ENCODE measurements around the gene RASSF8.
"Not testable (repeated sequence)": the region's sequence is repeated elsewhere in the genome, so short reads cannot be mapped to it uniquely, and the experiment has no call there.

RASSF8 gene

DNA sequence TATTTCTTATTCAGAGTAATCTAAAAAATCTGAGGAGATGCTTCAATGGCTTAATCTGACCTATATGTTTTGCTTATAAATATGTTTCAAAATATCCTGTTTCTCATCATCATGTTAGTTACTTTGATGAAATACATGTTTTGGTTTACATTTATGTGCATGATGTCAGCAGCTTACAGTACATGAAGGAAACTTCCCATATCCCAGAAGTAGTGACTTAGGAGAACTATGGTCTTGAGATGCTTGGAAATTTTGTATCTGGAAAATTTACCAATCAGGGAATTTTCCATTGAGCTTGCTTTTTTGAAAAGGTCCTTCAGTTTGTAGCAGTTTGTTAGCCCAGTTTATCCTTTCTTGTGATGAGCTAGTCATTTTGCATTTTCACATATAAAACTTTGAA, 73.3 kb downstream of the RASSF8 start:
- no peak for DNase-seq

DNA sequence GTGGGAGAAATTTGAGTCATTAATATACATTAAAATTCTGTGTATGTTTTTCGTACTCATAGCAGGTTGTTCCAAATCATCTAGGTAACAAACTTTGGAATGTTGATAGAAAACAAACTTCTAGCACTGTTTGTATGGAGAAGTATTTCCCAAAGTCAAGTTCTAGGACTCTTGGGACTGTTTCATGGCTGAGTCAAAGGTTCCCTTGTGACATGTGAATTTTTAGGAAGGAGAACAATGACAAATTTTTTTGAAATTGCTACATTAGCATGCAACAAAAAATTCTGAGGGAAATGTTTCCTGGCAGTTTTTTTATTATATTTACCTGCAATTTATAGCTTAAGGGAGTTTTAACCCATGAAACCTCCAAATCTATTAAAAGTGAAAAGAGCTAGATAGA, 73.8 kb downstream of the RASSF8 start:
- DNase-seq, result no peak

DNA sequence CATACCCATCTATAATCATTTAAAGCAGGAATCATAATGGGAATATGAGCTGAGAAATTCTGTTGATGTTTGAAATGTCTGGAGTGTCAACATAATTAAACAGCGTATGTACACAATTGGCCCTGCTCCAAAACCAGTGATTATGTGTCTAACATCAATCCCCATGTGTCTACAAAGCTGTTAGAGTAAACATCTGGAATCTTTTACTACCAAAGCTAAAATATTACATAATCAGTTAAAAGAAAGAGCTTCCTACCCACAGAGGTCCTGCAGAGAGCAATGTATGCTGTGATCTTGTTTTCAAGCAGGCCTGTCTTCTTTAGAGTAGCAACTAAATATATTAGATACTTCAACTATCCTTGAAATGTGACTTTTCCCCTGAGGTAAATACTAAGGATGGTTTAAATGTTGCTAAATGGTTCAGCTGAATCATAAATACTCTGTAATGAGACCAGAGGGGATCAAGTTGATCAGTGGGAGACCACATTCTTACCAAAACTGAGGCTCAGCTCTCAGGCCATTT, 74.3 kb downstream of the RASSF8 start:
- no peak for DNase-seq

DNA sequence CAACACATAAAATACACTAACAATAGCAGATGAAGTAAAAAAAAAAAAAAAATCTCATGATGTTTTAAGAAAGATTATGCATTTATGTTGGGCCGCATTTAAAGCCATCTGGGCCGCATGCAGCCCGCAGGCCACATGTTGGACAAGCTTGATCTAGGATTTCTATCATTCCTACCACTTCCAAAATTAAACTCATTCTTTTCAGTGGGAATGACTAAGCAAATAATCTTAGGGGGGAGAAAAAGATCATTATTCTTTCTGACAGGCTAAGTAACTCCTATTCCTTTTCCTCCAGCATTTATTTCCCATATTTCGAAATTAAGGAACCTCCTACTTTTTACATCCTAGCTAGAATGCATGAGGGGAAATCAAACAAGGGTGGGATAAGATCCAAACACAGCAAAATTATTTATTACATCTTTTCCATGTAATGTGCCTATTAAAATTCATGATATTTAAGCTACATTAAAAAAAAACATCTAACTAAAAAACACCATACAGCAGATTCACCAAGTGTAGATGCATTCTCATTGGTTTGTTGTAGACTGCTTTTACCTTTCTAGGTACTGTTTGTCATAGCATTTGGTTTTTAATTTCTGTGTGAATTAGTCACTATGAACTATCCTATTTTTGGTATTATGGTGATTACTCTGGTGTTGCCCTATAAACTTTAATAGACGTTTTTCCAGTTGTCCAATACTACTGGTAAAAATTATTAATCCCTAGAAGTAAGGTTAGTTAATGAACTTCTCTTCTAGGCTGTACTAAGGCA, 76.1 kb downstream of the RASSF8 start:
- no peak for DNase-seq

DNA sequence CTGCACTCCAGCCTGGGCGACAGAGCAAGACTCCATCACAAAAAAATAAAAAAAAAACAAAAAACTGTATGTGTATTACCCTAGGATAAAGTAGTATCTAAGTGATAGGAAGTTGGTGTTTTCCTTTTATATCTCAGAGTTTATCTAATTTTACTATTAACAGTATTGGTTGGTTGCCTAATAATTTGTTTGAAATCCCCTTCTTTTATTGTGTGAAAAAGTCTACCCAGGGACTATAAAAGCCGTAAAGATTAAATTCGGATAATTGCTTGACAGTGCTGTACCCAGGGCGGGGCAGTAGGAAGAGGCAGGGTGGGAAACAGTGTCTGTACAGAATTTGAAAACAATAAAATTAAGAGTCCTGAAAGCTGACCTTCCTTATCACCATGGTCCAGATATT, 78.4 kb downstream of the RASSF8 start:
- no peak for DNase-seq

DNA sequence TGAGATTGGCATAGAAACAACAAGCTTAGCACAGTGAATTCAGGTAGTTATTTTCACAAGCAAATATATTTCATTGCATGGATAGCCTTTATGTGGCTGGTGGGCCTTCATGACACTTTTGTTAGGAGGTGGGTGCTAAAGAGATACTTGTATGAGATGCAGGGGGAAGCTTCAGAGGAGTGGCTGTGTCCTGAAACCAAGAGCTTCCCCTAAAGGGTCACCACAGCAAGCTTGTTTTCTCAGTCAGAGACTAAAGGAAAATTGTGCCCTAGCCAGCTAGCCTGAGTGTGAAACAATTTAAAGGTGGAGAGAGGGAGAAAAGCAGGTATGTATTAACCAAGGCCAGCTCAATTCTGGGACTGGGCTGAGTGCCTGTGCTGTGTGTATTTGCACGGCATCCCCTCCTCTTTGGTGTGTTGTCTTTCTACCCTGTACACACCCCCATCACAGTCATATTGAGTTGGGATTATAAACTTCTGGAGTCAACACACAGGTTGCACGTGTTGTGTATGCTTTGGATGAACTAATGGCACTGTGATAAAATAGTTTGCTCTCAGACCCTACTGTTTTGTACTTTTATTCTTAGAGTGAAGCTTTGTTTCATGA, 79.2 kb downstream of the RASSF8 start:
- no peak for DNase-seq

DNA sequence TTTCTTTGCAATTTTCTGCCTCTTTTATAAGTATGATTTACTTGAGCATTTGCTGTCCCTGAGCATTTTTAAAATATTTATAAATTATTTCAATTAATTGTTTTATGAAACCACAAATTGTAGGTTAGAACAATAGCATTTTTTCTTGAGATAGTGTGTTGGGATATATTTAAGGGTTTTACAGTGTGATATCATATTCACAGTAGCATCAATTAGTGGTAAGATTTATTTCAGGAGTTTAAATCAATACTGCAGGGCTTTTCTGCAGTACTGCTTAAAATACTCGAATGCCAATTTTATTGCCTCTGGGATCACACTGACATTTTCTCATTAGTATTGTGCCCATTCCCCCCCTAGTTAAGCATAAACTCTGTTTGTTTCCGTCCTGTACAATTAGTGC, 84.2 kb downstream of the RASSF8 start:
- no peak for DNase-seq

DNA sequence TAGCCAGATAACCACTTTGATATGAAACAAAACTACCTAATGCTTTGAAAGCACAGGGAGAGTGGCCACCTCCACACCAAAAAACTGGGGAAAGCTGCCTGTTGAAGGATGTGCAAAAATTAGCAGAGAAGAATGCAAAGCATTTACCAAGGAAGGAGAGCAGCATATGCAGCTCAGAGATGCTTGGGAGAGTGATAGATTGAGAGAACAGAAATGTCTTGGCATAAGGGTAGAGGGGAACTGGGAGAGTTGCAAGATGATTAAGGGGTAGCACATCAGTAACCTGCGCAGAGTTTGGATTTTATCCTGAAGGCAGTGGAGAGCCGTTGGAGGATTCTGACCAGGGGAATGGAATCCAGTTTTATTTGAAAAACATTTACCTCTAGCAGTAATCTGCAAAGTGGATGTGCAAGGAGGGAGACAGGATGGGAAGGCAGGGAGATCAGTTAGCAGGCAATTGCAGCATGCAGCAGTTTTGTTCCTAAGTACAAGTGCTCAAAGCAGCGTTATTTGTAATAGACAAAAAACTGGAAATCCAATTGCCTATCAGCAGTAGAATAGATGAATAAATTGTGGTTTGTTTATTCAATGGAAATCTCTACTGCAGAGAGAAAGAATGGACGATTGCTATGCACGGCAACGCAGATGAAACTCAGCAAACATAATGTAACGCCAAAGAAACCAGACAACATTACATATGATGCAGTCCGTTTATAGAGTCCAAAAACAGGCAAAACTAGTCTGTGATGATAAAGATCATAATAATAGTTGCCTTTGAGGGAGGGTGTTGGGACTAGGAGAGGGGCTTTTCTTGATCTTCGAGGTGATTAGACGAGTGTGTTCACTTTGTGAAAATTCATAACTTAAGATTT, 84.9 kb downstream of the RASSF8 start:
- DNase-seq, result no peak

DNA sequence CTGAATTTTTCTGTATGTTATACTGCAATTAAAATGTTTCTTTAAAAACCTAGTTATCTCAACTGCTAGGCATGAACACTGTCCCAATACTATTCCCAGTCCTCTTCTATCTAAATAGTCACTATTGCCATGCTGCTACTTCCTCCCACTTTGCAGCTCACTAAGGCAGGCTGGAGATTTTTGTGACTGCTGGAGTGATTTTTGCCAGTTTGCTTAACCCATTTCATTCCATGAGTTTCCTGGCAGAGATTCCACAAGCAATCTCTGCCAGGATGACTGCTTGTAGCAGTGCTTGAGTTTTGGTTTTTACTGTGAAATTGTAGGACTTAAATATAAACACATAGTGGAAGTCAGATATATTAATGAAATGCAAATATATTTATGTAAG, 85.5 kb downstream of the RASSF8 start:
- DNase-seq, result no peak

DNA sequence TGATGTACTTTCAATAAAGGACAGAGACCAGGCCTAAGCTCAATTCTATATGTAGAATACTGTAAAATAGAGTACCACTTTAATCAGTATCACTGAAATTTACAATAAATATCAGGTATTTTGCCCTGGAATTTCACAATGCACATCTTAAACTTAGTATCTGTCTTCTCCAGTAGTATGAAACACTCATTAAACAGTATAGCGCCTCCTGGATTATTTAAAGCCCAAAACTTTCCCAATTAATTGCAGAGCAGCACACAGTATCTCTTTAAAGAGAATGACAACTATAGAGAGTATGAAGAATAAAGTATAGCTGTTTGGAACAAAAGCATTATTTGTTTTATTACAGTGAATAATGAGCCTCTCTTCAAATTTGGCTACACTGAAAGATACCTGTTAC, 86.1 kb downstream of the RASSF8 start:
- DNase-seq, result no peak

DNA sequence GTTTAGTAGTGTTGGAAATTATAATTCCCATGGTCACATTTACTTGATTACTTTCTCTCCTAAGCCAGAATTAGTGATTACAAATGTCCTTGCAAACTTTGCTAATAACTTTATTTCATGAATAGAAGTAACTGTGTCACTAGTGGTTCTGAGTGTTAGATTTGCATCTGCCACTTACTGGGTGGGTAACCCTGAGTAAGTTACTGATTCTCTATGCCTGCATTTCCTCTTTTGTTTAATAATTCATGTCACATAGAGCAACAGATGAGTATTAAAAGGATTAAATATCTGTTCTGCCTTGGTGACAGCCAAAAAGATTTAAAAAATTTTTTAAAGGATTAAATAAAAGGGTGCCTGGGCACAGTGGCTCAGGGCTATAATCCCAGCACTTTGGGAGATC, 87.7 kb downstream of the RASSF8 start:
- no peak for DNase-seq

DNA sequence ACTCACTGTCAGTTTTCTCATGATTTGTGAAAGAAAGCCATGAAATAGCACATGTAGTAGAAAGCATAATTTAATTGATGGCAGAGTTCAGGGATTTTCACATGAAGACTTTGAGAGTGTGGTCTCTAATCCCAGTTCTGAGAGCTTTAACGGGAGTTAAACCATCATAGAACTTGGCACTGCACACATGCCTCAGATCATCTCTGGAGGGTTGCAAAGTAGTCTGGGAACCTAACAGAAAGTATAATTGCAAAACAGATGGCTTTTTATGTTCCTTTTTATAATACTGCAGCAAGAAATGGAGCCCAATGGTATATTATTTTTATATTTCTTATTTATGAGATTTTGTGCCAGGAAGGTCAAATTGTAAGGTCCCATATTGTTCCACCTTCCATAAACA, 88.4 kb downstream of the RASSF8 start:
- DNase-seq, result no peak

DNA sequence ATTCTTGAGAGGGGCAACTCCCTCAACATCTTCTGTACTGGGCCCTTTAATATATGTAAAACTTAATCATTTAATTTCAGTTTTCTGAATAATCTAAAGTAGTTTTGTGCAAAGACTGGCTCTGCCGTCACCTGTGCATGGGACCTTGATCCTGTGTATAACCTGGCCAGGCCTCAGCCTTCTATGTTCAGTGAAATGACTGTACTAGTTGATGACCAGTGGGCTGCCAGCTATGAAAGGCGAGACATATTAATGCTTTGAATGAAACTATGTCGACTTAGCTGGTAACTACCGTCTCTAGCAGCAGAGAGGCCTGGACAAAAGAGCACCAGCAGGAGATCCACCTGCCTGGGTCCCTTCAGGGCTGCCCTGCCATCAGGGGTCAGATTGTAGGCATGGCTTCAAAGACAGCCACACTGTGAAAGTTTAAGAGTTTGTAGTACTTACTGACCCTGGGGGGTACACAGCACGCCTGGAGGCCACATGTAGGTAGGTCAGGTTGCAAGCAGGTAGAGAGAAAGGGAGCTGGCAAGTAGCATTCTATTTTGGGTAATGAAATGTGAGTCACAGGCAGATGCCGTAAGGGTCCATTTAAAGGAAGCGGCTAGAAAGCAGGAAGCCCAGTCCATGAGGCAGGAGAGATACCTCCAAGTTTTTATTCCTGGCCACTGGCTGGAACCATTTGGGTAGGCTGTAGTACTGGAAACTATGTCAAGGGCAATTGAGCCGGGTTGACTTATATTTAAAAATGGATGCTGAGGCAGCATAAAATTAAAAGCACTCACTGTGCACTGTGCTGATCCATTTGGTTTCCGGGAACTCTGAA, 89.1 kb downstream of the RASSF8 start:
- no peak for DNase-seq

DNA sequence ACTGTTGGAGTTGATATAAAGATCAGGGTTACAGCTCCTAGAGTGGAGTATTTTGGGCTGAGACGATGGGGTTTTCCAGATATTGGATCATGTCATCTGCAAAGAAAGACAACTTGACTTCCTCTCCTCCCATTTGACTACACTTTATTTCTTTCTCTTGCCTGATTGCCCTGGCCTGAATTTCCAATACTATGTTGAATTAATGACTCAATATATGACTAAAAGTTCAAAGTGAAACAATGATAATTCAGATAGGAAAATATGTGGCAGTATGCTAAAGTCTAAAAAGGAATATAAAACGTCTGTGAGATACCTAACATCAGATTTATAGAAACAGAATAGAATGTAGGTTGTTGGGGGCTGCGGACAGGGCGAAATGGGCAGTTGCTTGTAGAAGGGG, 94.2 kb downstream of the RASSF8 start:
- no peak for DNase-seq

DNA sequence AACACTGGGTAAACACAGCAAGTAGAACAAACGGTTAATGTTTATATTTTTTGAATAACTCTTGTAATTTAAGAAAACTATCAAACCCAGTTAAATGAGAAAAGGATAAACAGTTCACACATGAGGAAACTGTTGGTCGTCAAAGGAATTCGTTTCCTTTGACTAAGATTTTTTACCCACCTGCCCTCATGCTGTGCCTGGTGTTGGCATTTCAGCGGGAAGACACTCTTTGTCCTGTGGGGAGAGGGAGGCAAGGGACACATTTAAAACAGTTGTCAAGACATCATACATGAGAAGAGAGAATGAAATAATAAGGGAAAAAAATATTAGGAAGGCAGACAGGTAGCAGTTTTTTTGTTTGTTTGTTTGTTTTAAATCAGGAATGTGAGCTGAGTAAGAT, 95.9 kb downstream of the RASSF8 start:
- DNase-seq, result no peak

DNA sequence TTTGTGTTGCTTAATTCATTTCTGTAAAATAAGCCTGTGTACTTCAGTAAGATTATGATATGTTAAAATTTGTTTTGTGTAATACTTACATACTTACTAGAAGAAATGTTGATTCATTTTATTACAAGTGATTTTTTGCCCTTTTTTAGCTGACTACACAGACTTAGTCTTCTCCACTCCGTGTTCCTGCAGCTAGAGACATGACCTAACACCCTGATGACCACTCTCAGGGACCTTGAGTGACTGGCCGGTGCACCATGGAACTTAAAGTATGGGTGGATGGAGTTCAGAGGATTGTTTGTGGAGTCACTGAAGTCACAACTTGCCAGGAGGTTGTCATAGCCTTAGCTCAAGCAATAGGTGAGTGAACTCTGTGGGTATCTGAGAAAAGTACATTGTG, 96.6 kb downstream of the RASSF8 start:
- no peak for DNase-seq

DNA sequence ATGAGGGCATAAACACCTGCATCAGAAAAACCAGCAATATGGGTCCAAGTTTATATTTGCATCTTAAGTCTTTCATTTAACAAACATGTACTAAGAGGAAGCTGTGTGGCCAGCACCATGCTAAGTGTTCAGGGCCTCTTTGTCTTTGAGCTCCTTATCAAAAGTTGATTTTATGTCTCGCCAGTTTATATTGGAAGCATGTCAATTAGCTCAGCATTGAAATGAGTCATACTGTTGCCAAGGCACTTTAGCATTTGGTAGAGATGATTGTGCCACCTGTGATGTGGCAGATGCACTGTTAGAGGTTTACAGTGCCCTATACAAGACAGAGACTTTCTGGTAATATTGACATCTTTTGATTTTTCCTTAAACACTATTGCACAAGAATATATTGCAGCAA, 97.9 kb downstream of the RASSF8 start:
- DNase-seq, result no peak

DNA sequence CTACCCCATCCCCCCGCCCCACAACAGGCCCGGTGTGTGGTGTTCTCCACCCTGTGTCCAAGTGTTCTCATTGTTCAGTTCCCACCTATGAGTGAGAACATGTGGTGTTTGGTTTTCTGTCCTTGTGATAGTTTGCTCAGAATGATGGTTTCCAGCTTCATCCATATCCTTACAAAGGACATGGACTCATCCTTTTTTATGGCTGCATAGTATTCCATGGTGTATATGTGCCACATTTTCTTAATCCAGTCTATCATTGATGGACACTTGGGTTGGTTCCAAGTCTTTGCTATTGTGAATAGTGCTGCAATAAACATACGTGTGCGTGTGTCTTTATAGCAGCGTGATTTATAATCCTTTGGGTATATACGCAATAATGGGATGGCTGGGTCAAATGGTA, 98.8 kb downstream of the RASSF8 start:
- DNase-seq, result not testable (repeated sequence)

DNA sequence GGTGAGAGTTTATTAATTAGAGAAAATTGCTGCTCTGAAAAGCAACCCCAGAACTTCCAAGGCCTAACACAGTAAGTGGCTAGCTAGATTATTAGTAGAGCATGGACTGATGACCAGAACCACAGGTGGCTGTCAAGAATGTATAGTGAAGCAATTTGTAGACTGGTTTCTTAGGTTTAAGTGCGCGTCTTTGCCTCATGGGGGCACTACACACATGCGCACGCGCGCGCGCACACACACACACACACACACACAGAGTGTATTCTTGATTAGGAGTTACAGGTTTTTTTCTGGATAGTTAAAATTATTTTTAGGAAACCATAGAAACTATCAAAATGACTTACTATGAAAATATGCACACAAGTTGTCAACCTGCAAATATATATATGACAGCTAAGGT, 99.8 kb downstream of the RASSF8 start:
- no peak for DNase-seq

DNA sequence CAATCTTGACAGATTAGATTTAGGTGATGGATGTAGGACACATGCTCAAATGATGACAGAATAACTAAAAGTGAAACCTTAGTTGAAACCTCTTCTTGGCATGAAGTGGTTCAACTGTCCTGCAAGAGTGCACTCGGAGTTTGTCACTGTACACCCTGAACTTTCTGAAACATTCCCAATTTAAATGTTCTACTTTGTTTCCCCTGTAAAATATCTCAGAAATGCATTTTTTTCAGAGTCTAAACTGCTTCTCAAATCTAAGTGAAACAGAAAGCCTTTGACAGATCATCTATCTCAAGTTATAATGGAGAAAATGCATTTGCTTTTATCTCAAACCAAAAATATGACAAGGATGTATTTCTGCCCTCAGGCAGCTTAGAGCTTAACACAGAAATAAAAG, 100.3 kb downstream of the RASSF8 start:
- DNase-seq, result no peak

DNA sequence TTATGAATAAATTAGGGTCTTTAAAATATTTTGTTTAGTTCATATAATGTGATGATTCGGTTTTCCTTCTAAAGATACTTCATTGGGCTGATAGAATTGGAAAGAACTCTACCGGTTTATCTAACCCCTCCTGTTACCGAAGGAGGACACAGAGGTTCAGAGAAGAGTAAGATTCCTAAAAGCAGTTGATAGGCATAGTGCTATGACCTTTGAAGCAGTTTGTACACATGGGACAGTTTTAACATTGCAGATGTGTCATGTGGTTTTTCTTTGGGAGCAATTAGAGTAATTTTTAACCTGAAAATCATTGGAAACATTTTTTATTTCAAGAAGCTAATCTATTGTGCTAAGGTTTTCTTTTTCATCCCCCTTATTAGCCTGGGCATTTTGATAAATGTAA, 103.5 kb downstream of the RASSF8 start:
- no peak for DNase-seq

DNA sequence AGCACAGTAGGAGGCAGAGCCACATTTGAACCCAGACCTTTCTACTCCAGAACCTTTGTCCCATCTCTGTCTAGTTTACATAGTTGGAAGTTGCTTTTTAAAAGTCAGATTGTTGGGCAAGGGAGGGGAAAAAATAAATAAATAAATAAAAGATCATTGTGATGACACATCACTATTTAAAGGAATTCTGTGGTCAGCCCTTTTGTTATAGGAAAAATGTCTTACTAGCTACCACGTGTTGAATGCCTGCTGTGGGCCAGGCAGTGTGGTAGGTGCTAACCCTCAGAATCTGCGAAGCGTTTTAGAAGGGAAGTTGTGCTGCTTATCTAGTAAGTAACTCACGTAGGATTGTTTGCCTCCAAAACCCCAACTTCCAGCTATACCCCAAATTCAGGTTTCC, 104.1 kb downstream of the RASSF8 start:
- no peak for DNase-seq

DNA sequence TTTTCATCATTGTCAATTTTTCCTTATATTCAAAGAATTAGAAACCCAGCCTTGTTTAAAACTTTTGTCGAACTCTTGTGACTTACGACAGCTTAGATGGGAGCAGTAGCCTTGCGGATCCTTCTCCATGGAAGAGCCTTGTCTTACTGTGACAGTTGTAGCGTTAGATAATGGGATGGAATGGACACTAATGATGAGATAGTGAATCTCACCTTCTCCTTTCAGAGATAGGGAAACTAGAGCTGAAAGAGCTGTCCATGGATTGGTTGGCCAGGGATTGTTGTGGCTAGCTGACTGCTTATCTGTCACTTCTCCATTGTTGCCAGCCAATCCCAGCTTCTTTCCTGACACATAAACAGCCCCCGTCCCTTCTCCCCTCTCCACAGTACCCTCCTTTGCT, 107.0 kb downstream of the RASSF8 start:
- DNase-seq, result no peak
